Tibial artery (tissue), 4 donors: ENCODE results near the gene PHLDB1.
A peak's percentile ranks its signal among the peaks of the same experiment; 100 is the strongest.

Source experiments
- DNase-seq, 2 donors: peaks; one replicate each; pipeline ENCODE4 v3.0.0-alpha.2; 2019
- H3K27ac ChIP-seq, 2 donors: fragments of 200-600 bp; sonication (generic) in 1 of 2; 1 replicate in 1 of 2; 2 replicates in 1 of 2; pipeline ENCODE4 v1.5.1; 2018 to 2019; ENCODE audit warnings: mild to moderate bottlenecking in 1 of 2
- H3K27me3 ChIP-seq, 2 donors: fragments of 200-600 bp; sonication (generic) in 1 of 2; one replicate each; pipeline versions ENCODE4 v1.5.1 to v1.6.0; 2016 to 2019
- H3K36me3 ChIP-seq, 3 donors: fragments of 200-600 bp; sonication (generic) in 2 of 3; one replicate each; pipeline ENCODE4 v1.5.1; 2016 to 2019; ENCODE audit warnings: mild to moderate bottlenecking in 2 of 3
- H3K4me1 ChIP-seq, 4 donors: fragments of 200-600 bp; sonication (generic) in 2 of 4; 1 replicate in 3 of 4; 2 replicates in 1 of 4; pipeline ENCODE4 v1.5.1; 2016 to 2019
- H3K4me3 ChIP-seq, 2 donors: fragments of 200-600 bp; sonication (generic) in 1 of 2; 1 replicate in 1 of 2; 2 replicates in 1 of 2; pipeline ENCODE4 v1.5.1; 2018 to 2019; ENCODE audit warnings: mild to moderate bottlenecking in 2 of 2
- H3K9me3 ChIP-seq, 3 donors: fragments of 200-600 bp; sonication (generic) in 1 of 3; one replicate each; pipeline ENCODE4 v1.5.1; 2016 to 2019
- CTCF ChIP-seq, 2 experiments: fragments of 200-600 bp in 1 of 2; fragments of 450-650 bp in 1 of 2; IDR thresholded peaks; one replicate each; pipeline ENCODE4 v1.5.1; 2017 to 2019; ENCODE audit warnings: antibody characterized with exemption in 2 of 2, mild to moderate bottlenecking in 1 of 2, moderate library complexity in 1 of 2
- intact Hi-C: fragments of 100-400 bp; cut with DNase I; formaldehyde crosslinking; loops from one replicate; pipeline ENCODE4 v1.15.0; 2023; ENCODE audit warnings: low total_unique reads

Gene PHLDB1

GRCh38 chr11:118635642-118636041 lies 28.2 kb downstream of the PHLDB1 start:
- intact Hi-C loops = no loop called here
- Histone ChIP-seq H3K36me3 (peaks cover 19 to 74% (median 73%) of the 10 kb centered on the region in 3 donors), H3K27ac (peak overlapping the region; percentile 78 to 87), H3K4me3 (peak overlapping the region in 1 of 2 donors; percentile 39), H3K27me3 (no peaks in the 10 kb centered on the region), H3K4me1 (peaks cover 7 to 46% (median 25%) of the 10 kb centered on the region in 4 donors), H3K9me3 (no peaks in the 10 kb centered on the region)
- no peak for TF ChIP-seq CTCF (IDR thresholded peaks at IDR 0.05)
- no peak for DNase-seq

- H3K27me3 ChIP-seq = no peaks in the 10 kb centered on the region
- H3K9me3 ChIP-seq = no peaks in the 10 kb centered on the region
- TF ChIP-seq CTCF (IDR thresholded peaks at IDR 0.05) = no peak
- H3K4me1 ChIP-seq = peaks cover 7 to 53% (median 25%) of the 10 kb centered on the region in 4 donors
- intact Hi-C loops = no loop called here
- no peak overlapping the region for H3K4me3 ChIP-seq
- DNase-seq = no peak
- peaks cover 12 to 75% (median 73%) of the 10 kb centered on the region in 3 donors for H3K36me3 ChIP-seq
- peak overlapping the region in 1 of 2 donors; percentile 87 for H3K27ac ChIP-seq
Observed at GRCh38 chr11:118636569-118637290, 29.3 kb downstream of the PHLDB1 start.

- peaks cover 7 to 45% (median 17%) of the 10 kb centered on the region in 4 donors for H3K4me1 ChIP-seq
- H3K4me3 ChIP-seq = no peak overlapping the region
- no peak for DNase-seq
- TF ChIP-seq CTCF (IDR thresholded peaks at IDR 0.05) = no peak
- no peak overlapping the region for H3K27ac ChIP-seq
- H3K27me3 ChIP-seq = no peaks in the 10 kb centered on the region
- H3K36me3 ChIP-seq = peaks cover 15 to 83% (median 77%) of the 10 kb centered on the region in 3 donors
- H3K9me3 ChIP-seq = no peaks in the 10 kb centered on the region
- intact Hi-C loops = no loop called here
Observed at GRCh38 chr11:118638726-118639125, 31.3 kb downstream of the PHLDB1 start.

DNA sequence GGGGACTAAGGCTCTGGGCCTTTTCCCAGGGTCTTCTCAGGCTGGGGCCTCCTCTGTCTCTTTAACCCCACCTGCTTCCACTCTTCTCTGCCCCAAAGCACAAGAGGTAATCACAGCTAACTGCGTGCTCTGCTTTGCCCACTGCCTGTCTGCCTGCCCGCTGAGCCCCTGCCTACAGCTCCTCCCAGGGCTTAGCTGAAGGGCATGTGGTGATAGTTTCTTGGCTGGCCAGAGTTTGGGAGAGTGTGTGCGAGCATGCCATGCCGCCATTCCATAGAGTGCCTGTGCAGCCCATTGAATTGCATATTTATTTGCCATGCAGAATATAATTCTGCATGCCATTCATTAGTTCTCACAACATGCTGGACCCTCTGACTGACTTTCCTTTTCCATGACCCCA lies 32.5 kb downstream of the PHLDB1 start:
- DNase-seq = no peak
- Histone ChIP-seq H3K27ac (no peak overlapping the region), H3K36me3 (peaks cover 27 to 95% (median 89%) of the 10 kb centered on the region in 3 donors), H3K27me3 (no peaks in the 10 kb centered on the region), H3K4me1 (peaks cover 0 to 33% (median 6%) of the 10 kb centered on the region in 4 donors), H3K9me3 (no peaks in the 10 kb centered on the region), H3K4me3 (no peak overlapping the region)
- TF ChIP-seq CTCF (IDR thresholded peaks at IDR 0.05) = no peak
- intact Hi-C loops = no loop called here

DNA sequence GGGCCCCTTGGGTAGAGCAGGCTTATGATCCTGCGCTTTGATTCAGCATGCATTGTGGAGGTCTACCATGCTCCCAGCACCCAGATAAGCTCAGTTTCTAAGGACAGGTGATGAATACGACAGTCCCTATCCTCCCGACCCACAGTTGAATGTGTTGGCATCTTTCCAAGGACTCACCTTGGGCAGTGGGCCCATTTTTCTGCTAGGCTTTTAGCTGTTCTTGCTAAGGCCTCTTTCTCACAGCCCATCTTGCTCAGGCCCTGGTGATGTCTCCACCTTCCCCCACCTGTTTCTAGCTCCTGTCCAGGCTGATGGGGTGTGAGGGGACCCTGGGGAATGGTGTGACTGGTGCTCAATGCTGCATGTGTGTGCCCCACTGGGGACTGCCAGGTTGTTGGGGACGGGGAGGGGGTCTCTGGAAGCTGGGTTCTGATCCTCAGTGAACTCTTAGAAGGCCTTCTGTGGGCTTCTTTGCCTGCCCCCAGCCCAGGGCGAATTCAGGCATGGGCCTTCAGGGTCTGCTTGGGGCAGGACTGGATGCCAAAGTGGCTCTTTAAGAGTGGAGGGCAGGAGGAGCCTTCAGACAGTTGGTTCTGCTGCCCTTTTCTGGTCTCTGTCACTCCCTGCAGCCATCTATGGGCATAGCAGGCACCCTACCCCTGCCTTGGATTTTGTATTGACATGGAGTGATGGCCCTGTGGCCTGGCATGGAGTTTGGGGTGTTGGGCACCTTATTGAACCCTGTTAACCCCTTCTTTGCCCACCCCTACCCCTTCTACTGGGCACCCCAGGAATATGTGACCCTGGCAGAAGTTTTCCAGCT lies 33.1 kb downstream of the PHLDB1 start:
- no peak for DNase-seq
- H3K27me3 ChIP-seq = no peaks in the 10 kb centered on the region
- intact Hi-C loops = no loop called here
- H3K27ac ChIP-seq = no peak overlapping the region
- H3K4me1 ChIP-seq = peaks cover 0 to 26% (median 3%) of the 10 kb centered on the region in 4 donors
- TF ChIP-seq CTCF (IDR thresholded peaks at IDR 0.05) = peak in 1 of 2 experiments; percentile 7
- H3K36me3 ChIP-seq = peaks cover 33 to 97% (median 95%) of the 10 kb centered on the region in 3 donors
- no peaks in the 10 kb centered on the region for H3K9me3 ChIP-seq
- H3K4me3 ChIP-seq = no peak overlapping the region
